PC-3 (cell line): ENCODE data around the gene SNUPN. TPM values are rescaled to one million over a fixed set of nuclear protein-coding genes. Genes with fewer than 3 reads are reported as not detected.

Experiments
- ATAC-seq: fragments of 200-7000 bp; cut with Tn5 transposase; 2 replicates; pipeline ENCODE4 v1.9.1; 2020; ENCODE audit warnings: mild to moderate bottlenecking, moderate library complexity
- BruUV-seq: library from RNA; stranded (reverse); fragments of 400-500 nt; replicated peaks from 2 replicates; lab custom pipeline; 2021; lab: Mats Ljungman, UMichigan
- CTCF ChIA-PET: fragments of 300-600 bp; sonication (Branson Sonifier 250); formaldehyde crosslinking; loops from one replicate; lab custom pipeline; 2022; ENCODE audit warnings: antibody characterized with exemption; lab: Charles Lee
- POLR2A ChIA-PET: fragments of 300-600 bp; sonication (Branson Sonifier 250); formaldehyde crosslinking; loops from one replicate; lab custom pipeline; 2022; ENCODE audit warnings: antibody characterized with exemption; ENCODE audit not compliant: unreplicated experiment; lab: Charles Lee
- DNase-seq: peaks from one replicate; pipeline ENCODE4 v3.0.0-alpha.2; 2015
- H2AFZ ChIP-seq: fragments of 300-600 bp; sonication (generic); 2 replicates; pipeline ENCODE4 v1.6.0; 2016; ENCODE audit warnings: antibody characterized with exemption, low read length
- H3F3A ChIP-seq: fragments of 300-600 bp; sonication (generic); one replicate; pipeline ENCODE4 v1.6.0; 2017; ENCODE audit warnings: antibody characterized with exemption, low read length, control low read depth, mild to moderate bottlenecking; ENCODE audit not compliant: unreplicated experiment
- H3K27ac ChIP-seq: fragments of 300-600 bp; sonication (generic); 2 replicates; pipeline ENCODE4 v1.5.1; 2016; ENCODE audit warnings: mild to moderate bottlenecking, low read length
- H3K27me3 ChIP-seq: fragments of 300-600 bp; sonication (generic); 2 replicates; pipeline ENCODE4 v1.6.1; 2016; ENCODE audit warnings: low read length, mixed read lengths
- H3K36me3 ChIP-seq: fragments of 300-600 bp; sonication (generic); 2 replicates; pipeline ENCODE4 v1.6.1; 2016; ENCODE audit warnings: low read depth, mixed run types, low read length, mixed read lengths
- H3K4me1 ChIP-seq: fragments of 300-600 bp; sonication (generic); 2 replicates; pipeline ENCODE4 v1.5.1; 2016; ENCODE audit warnings: low read length; ENCODE audit not compliant: insufficient read depth
- H3K4me2 ChIP-seq: fragments of 300-600 bp; sonication (generic); 2 replicates; pipeline ENCODE4 v1.6.0; 2016; ENCODE audit warnings: low read length
- H3K4me3 ChIP-seq: fragments of 300-600 bp; sonication (generic); 2 replicates; pipeline ENCODE4 v1.5.1; 2016; ENCODE audit warnings: mild to moderate bottlenecking, low read length, mixed read lengths
- H3K79me2 ChIP-seq: fragments of 300-600 bp; sonication (generic); 2 replicates; pipeline ENCODE4 v1.6.1; 2017; ENCODE audit warnings: low read length, mixed read lengths
- H3K9ac ChIP-seq: fragments of 300-600 bp; sonication (generic); 2 replicates; pipeline ENCODE4 v1.6.0; 2016; ENCODE audit warnings: mild to moderate bottlenecking, low read length
- H3K9me2 ChIP-seq: fragments of 300-600 bp; sonication (generic); replicated peaks from 2 replicates; pipeline ENCODE4 v1.6.1; 2016; ENCODE audit warnings: mixed run types, low read length, mixed read lengths
- H3K9me3 ChIP-seq: fragments of 300-600 bp; sonication (generic); 2 replicates; pipeline ENCODE4 v1.6.1; 2016; ENCODE audit warnings: low read length, mixed read lengths
- H4K20me1 ChIP-seq: fragments of 300-600 bp; sonication (generic); 2 replicates; pipeline ENCODE4 v1.6.1; 2016; ENCODE audit warnings: low read length, mixed read lengths
- CTCF ChIP-seq: fragments of 300-600 bp; sonication (generic); conservative IDR thresholded peaks from 2 replicates; pipeline ENCODE4 v1.5.1; 2017; ENCODE audit warnings: antibody characterized with exemption, low read depth, mild to moderate bottlenecking, low read length
- EZH2 ChIP-seq: fragments of 300-600 bp; sonication (generic); IDR thresholded peaks from one replicate; pipeline ENCODE4 v1.6.1; 2017; ENCODE audit warnings: antibody characterized with exemption, mild to moderate bottlenecking, low read length; ENCODE audit not compliant: unreplicated experiment
- EZH2phosphoT487 ChIP-seq: fragments of 300-600 bp; sonication (generic); IDR thresholded peaks from 2 replicates; pipeline ENCODE4 v1.6.1; 2018; ENCODE audit warnings: mild to moderate bottlenecking, antibody characterized with exemption, low read length, borderline replicate concordance
- intact Hi-C: fragments of 100-400 bp; cut with micrococcal nuclease; formaldehyde crosslinking; loops from 2 replicates; pipeline ENCODE4 v1.9.0; 2023
- total RNA-seq: library from RNA; depleted of rRNA; stranded (reverse); fragments of >200 nt; gene quantifications from 2 replicates; pipeline ENCODE4 v1.2.3, GENCODE V29; 2014

Gene SNUPN
- total RNA-seq, 1 experiment from 2014 or later = 7.9 TPM

- CTCF ChIA-PET = no interaction called here
- no peaks in the 10 kb centered on the region for H3K27me3 ChIP-seq
- H3K9me2 ChIP-seq = no peaks in the 10 kb centered on the region
- DNase-seq (peak; percentile 90), ATAC-seq (peak; percentile 80)
- H4K20me1 ChIP-seq = no peaks in the 10 kb centered on the region
- intact Hi-C loops = no loop called here
- H3F3A ChIP-seq = no peaks in the 10 kb centered on the region
- BruUV-seq = TSS peak; percentile 52
- H3K9ac ChIP-seq = peak overlapping the region; percentile 44
- H3K4me2 ChIP-seq = peak overlapping the region; percentile 19; the same call in 1 of the 2 replicates
- H3K36me3 ChIP-seq = no peaks in the 10 kb centered on the region
- no peak overlapping the region for H3K4me3 ChIP-seq
- TF ChIP-seq EZH2 (no peak), EZH2phosphoT487 (no peak), CTCF (no peak)
- peak overlapping the region; percentile 80 for H3K27ac ChIP-seq
- H3K79me2 ChIP-seq = no peaks in the 10 kb centered on the region
- no peaks in the 10 kb centered on the region for H3K9me3 ChIP-seq
- POLR2A ChIA-PET = interaction anchor here (0.9 kb wide), 1 partner anchor 19 kb away, joined by 3 read pairs; the partner anchor contains the start of gene SNX33
- H3K4me1 ChIP-seq = peaks cover 49% of the 10 kb centered on the region
- peak overlapping the region; percentile 13; the same call in 1 of the 2 replicates for H2AFZ ChIP-seq
Observed at GRCh38 chr15:75666823-75667501, 41.4 kb upstream of the SNUPN start.

GRCh38 chr15:75663931-75664421 lies 38.5 kb upstream of the SNUPN start:
- no TSS peak for BruUV-seq
- Histone ChIP-seq H4K20me1 (no peaks in the 10 kb centered on the region), H3K4me3 (no peak overlapping the region), H3K9me2 (no peaks in the 10 kb centered on the region), H3K36me3 (no peaks in the 10 kb centered on the region), H2AFZ (no peak overlapping the region), H3K4me1 (peaks cover 53% of the 10 kb centered on the region), H3K9me3 (no peaks in the 10 kb centered on the region), H3K9ac (no peak overlapping the region), H3K27ac (no peak overlapping the region), H3K27me3 (no peaks in the 10 kb centered on the region), H3K79me2 (no peaks in the 10 kb centered on the region), H3K4me2 (no peak overlapping the region), H3F3A (no peaks in the 10 kb centered on the region)
- ChIA-PET POLR2A (interaction anchor here (0.7 kb wide), 1 partner anchor 16 kb away, joined by 3 read pairs; the partner anchor contains the start of gene SNX33), CTCF (interaction anchor here (1.0 kb wide), 1 partner anchor 16 kb away, joined by 3 read pairs; the partner anchor contains the start of gene SNX33)
- no peak for ATAC-seq
- DNase-seq = no peak
- TF ChIP-seq EZH2 (no peak), EZH2phosphoT487 (no peak)
- intact Hi-C loops = no loop called here

- DNase-seq (no peak), ATAC-seq (no peak)
- Histone ChIP-seq H3K27me3 (no peaks in the 10 kb centered on the region), H3K9me2 (no peaks in the 10 kb centered on the region), H3K4me1 (peaks cover 47% of the 10 kb centered on the region), H3K79me2 (no peaks in the 10 kb centered on the region), H4K20me1 (no peaks in the 10 kb centered on the region), H3K9me3 (no peaks in the 10 kb centered on the region), H2AFZ (no peak overlapping the region), H3K9ac (no peak overlapping the region), H3K4me3 (no peak overlapping the region), H3K4me2 (no peak overlapping the region), H3F3A (no peaks in the 10 kb centered on the region), H3K36me3 (no peaks in the 10 kb centered on the region), H3K27ac (no peak overlapping the region)
- BruUV-seq = no TSS peak
- TF ChIP-seq CTCF = no peak
- no peak for TF ChIP-seq EZH2phosphoT487
- no peak for TF ChIP-seq EZH2
- ChIA-PET CTCF (interaction anchor here (1.0 kb wide), 1 partner anchor 15 kb away, joined by 3 read pairs; the partner anchor contains the start of gene SNX33), POLR2A (no interaction called here)
- intact Hi-C loops = no loop called here
Observed at GRCh38 chr15:75662823-75663519, 37.4 kb upstream of the SNUPN start.
